Activated CD4-positive, alpha-beta T cell treated with anti-CD3 and anti-CD28 coated beads for 1 hour (primary cell): ENCODE measurements around the gene PRTN3.

Experiments
- DNase-seq: peaks from one replicate; pipeline ENCODE4 v3.0.0-alpha.2; 2020

Gene PRTN3, protein sequence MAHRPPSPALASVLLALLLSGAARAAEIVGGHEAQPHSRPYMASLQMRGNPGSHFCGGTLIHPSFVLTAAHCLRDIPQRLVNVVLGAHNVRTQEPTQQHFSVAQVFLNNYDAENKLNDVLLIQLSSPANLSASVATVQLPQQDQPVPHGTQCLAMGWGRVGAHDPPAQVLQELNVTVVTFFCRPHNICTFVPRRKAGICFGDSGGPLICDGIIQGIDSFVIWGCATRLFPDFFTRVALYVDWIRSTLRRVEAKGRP

DNA sequence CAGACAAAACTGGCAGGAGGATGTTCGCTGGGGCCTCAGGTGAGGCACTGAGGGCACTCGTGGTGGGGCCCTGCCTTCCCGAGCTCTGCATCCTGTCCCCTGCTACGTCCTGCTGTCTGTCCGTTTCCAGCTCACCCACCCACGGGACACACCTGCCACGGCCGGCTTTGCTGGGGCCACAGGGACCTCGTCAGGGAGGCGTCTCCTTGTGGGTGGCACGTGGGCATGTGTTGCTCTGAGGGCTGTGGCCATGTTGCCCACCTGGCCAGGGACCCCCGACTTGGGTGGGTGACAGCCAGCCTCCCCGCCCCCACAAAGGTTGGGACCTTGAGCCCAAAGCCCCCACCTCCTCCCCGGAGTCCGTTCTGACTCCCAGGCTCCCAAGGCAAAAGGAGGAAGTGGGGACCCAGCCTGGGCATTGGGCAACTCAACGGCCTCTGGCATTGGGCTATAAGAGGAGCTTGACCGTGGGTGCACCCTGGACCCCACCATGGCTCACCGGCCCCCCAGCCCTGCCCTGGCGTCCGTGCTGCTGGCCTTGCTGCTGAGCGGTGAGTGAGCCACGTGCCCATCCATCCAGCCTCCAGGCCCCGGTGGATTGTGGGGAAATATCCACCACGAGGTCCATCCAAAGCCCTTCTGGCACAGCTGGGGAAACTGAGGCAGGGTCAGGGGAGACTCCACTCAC is at the start of gene PRTN3:
Gene PRTN3 (plus strand): TSS at position 481 of the 688 bp plus-strand sequence. CDS start 10 bp downstream, at position 491.
- DNase-seq = no peak

DNA sequence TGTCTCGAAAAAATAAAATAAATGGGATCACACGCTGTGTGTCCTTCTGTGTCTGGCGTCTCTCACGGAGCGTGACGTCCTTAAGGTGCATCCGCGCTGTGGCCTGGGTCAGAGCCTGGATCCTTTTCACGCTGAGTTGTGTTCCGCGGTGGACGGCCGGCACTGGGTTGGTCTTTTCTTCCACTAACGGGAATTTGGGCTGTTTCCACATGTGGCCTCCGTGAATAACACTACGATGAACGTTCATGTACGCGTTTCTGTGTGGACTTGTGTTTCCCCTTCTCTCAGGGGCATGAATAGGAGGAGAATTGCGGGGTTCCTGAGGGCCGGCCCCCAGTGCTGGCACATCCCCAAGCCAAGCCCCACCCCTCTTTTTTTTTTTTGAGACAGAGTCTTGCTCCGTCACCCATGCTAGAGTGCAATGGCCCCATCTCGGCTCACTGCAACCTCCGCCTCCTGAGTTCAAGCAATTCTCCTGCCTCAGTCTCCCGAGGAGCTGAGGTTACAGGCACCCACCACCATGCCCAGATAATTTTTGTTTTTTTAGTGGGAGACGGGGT is 49.7 kb upstream of the PRTN3 start:
- DNase-seq = no peak

DNA sequence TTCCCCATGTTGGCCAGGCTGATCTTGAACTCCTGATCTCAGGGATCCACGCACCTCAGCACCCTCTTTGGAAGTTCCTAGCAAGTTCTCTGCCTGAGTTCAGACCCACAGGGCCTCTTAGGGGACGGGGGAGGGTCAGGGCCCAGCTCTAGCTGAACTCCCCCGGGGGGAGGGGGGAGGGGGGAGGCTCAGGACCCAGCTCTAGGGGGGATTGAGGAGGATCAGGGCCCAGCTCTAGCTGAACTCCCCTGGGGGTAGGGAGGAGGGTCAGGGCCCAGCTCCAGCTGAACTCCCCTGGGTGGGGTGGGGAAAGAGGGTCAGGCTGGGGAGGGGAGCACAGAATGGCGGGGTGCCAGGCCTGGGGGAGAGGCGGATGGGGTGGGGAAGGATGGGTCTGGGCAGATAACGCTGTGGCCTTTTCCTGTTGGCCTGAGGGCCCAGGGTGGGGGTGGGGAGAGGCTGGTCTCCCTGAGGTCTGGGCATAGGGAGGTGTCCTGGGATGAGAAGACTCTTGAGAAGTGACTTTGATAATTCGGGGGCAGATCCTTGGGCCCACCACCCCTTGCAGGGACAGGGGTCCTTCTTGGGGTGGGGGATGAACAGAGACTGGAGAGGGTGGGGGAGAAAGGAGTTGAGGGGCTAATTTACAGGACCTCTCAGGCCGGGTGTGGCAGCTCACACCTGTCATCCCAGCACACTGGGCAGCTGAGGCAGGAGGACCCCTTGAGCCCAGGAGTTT is 49.1 kb upstream of the PRTN3 start:
- no peak for DNase-seq

DNA sequence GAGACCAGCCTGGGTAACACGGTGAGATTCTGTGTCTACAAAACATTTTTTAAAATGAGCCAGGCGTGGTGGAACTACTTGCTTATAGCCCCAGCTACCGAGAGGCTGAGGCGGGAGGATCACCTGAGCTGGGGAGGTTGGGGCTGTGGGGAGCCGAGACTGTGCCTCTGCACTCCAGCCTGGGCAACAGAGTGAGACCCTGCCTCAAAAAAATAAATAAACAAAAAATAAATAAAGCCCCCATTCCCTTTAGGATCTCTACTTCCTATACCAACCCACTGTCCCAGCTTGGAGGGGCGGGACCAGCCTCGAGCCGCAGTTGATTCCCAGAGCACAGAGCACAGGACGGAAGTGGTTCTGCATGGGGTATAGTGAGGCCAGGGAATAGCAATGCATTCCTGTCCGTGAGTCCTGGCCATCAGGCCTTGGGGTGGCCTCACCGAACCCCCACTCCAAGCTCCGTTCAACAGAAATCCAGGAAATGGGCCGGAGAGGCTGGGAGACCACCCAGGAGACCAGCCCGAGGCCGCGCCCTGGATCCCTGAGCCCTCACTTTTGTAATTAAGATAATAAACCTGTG is 48.4 kb upstream of the PRTN3 start:
- no peak for DNase-seq

DNA sequence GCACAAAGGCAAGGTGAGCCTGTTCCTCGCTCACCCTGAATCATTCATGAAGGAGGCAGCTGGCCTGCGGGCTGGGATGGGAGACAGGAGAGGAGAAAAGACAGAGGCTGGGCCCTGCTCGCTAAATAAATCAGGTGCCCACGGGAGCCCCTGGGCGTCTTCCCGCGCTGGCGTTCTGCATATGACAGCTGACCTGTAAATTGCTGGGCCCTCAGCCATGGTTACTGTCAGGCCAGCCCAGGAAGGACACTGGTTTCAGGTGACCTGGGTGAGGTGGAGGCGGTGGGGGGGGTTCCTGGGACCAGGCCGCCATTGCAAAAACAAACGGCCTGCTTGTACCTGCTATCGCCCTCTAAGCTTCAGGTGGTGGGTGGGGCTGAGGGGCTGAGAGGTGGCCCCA is 47.0 kb upstream of the PRTN3 start:
- DNase-seq = no peak

DNA sequence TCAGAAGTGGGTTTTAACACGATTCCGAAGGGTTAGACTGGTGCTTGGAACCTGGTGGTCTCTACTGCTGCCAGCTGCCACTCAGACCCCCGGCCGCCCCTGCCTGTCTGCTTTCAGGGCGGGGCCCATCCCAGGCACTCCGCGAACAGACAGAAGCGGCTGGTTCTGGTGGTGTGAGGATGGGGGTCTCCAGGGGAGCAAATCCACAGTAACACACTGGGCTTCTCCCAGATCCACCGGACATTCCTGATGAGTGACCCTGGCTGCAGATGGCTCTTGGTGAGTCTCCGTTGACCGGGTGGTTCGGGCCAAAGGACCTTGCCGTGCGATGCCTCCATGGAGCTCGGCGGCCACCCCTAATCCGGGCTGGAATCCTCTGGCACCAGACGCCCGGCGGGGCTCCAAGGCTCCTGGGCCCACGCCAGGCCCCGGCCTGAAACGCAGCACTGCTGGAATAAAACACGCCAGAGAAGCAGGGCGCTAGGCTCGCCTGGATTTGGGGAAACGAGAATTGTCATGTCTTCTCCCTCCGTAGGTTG is 45.7 kb upstream of the PRTN3 start:
- DNase-seq = no peak

DNA sequence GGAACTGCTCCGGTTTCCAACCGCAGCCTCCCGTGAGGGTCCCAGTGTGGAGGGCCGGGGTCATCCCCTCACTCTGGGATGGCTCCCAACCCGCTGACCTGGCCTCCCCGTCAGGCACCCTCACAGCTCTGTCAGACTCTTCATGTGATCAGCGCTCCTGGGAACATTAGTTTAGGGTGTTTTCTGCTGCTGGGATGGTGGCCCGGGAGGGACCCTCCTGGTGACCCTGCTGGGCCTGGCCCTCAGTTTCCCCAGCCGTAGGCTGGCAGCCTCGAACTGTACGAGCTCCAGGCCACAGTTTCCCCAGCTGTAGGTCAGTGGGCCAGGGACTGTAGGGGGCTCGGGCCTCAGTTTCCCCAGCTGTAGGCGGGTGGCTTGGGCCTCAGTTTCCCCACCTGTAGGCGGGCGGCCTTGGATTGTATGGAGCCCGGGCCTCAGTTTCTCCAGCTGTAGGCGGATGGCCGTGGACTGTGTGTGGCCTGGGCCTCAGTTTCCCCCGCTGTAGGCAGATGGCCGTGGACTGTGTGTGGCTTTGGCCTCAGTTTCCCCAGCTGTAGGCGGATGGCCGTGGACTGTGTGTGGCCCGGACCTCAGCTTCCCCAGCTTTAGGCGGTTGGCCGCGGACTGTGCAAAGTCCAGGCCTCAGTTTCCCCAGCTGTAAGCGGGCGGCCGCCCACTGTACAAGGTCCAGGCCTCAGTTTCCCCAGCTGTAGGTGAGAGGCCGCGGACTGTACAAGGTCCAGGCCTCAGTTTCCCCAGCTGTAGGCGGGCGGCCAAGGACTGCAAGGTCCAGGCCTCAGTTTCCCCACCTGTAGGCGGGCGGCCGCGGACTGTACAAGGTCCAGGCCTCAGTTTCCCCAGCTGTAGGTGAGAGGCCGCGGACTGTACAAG is 44.9 kb upstream of the PRTN3 start:
- no peak for DNase-seq

DNA sequence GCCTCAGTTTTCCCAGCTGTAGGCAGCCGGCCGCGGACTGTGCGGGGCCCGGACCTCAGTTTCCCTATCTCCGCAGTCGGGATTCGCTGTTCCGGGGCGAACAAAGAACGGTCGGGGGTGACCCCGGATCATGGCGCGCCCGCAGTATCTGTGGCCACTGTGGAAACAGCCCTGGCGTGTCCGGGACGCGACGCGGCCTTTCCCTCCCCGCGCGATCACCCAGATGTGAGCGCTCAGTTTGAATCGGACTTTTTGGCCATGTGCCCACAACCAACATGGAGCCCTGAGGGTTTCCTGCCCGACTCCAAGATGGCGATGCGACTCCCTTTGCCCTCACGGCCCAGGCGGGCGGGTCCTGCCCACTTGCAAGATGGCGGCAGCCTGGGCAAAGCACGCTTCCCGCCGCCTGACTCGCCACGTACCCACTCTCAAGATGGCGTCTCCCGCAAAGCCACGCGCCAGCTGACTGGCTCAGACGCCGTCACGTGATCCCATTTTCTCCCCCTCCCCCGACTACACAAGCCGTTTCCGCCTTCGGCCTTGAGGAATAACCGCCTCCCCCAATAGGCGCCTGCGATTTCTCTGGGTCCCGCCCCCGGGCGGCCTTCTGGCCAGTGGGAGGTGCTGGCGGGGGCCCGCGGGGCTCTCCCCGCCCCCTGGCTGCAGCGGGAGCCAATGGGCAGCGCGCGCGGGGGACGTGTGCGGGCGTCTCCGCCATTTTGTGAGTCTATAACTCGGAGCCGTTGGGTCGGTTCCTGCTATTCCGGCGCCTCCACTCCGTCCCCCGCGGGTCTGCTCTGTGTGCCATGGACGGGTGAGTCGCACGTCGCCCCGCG is 43.9 kb upstream of the PRTN3 start, which contains the start of gene PTBP1:
Gene PTBP1 (plus strand): TSS at position 761 of the 836 bp plus-strand sequence. CDS start 46 bp downstream, at position 807.
- peak; percentile 100 for DNase-seq

DNA sequence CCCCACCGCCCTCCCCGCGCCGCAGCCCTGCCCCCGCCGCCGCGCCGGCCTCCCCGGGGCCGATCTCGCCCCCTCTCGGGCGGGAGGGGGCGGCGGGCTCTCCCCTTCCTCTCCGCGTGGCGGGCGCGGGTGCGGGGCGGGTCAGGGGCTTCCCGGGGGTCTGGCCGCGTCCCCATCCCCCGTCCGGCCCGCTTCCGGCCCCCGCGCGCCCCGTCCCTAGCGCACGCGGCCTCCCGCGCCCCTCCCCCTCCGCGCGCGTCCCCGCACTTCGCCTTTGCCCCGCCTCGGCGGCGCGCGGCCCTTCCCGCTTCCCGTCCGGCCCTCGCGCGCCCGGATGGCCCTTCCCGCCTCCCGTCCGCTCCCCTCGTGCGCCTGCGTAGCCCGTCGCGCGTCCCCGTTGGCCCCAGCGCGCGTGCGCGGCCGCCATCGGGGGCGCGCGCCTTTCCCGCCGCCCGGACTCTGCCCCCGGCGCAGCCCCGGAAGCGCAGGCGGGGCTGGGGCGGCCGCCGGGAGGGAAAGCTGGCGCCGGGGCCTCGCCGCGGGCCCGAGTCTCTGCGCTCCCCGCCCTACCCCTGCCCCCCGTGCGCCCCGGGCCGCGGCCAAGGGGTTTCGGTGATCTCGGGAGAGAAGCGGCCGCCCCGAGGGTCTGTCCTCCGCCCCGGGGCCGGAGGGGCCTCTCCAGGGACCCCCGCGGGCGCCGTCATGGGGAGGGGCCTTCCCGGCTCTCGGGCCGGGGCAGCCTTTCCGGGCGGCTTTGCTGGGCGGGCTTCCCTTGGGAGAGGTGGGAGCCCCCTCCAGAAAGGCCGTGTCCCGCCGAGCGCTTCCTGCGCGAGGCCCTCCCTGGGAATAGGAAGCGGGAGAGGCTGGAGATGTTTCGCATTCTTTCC is 43.0 kb upstream of the PRTN3 start:
- DNase-seq = peak; percentile 79

DNA sequence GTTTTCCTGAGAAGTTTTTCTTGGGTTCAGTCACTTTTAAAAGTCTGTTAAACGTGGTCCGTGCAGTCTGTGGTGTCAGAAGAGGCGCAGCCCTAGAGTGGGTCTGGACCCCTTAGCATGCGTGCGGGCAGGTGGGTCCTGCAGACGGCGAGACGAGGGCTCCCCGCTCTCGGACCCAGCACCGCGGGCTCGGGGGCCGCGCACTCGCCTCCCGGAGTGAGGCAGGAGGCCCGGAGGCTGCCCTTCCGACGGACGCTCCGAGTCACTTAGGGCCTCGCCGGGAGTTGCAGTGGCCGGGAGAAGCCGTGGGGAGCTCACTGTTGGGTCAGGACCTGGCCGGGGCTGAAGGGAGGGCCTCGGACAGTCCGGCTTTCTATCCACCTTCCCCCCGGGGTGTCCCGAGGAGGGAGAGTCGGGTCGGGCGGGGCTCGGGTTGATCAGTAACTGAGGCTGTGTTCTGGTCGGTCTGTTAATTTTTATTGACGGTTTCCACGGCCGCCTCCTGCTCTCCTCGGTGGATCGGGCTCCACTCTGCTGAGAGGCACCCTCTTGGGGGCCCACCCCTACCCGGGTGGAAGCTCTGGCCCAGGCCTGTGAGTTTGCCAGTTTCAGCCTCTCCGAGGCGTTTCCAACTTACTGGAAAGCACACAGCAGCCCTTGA is 42.3 kb upstream of the PRTN3 start:
- DNase-seq = no peak

DNA sequence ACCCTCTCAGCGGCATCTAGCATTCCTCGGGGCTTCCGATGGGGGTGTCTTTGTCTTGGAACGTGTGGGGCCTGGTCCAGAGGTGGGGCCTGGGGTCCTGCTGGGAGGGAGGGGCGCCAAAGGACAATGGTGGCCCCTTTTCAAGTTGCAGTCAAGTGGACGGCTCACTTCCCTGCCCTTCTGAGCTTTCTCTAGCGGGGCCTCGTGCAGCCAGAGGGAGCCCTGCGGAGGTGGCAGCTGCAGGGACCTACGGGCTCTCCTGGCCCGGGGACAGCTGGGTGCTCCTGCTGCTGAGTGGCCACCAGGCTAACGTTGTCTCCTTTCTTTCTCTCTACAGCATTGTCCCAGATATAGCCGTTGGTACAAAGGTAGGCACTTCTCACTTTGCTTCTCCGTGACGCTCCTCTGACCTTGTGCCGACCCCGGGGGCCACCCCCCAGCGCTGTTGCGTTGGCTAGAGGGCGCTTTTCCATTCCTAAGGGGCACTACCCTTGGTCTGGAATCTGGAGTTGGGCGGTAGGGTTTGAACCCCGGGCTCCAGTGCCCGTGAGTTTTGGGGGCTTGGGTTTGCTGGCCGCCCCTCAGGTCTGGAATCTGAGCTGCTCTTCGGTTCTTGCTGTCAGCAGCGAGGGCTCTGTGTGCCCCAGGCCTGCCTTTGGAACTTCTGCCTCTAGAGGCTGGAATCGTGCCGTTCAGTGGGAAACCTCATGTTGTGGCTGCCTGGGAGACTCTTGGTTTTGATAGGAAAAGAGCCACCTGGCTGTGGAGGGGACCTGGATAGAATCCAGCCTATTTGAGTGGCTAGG is 41.5 kb upstream of the PRTN3 start:
- DNase-seq = no peak

DNA sequence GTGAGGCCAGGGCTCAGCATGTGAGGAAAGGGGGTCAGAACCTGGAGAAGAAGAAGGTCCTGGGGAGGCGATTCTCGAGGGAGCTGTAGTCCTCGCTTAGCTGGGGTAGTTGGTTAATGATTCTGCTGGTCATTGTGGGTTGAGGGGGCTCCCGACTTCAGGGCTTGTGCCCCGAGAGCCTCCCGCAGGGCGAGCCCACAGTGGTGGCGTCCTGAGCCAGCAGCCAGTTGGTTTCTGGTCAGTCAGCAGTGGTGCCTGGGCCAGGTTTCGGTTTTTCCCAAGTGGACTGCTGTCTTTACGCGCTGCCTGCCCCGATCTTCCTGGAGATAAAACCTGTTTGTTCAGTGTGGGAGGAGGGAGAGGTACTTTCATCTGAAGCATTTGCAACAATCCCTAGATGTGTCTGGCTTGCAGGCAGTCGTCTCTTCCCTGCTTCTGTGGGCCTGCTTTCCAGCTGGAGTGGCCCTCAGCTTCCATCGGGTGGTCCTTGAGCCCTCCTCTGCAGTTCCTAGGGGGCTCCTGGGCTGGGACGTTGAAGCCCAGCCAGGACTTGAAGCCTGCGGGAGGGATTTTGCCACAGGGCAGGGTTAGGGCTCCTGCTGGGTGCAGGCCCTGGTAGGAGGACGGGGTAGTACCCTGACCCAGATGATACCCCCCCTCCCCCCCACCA is 40.3 kb upstream of the PRTN3 start:
- no peak for DNase-seq

DNA sequence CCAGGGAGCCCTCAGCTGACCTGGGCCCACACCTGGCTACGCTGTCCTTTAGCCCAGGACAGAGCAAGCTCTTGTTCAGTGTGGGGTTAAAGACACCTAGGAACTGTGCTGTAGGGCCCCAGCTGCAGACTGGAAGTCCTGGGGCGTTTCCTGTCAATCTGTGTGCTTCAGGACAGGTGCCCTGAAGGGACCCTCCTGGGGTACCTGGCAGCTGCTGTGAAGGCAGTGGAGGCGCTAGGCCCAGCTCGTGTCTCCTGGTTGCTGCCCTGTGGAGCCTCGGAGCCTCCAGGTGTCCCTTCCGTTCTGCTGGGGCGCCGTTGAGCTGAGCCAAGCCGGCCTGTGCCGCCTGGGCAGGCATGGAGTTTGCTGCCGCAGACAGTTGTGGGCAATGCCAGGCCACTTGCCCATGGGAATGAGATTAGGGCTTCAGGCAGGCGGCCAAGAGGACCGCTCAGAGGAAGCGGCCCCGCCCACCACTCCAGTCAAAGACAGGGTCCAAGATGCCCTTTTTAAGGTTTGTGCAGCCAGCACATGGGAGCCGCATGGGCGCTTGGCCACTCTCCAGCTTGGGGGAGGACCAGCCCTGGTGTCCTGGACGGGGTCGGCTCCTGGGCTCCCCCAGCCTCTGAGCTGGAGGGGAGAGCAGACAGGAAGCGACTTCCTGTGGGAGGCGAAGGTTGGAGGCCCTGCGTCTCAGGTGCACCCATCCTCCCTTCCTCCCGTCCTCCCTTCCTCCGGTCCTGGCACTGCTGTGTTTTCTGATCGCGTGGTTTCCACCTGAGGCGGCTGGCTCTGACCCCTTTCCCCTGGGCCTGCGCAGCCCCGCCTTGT is 39.6 kb upstream of the PRTN3 start:
- DNase-seq = no peak

DNA sequence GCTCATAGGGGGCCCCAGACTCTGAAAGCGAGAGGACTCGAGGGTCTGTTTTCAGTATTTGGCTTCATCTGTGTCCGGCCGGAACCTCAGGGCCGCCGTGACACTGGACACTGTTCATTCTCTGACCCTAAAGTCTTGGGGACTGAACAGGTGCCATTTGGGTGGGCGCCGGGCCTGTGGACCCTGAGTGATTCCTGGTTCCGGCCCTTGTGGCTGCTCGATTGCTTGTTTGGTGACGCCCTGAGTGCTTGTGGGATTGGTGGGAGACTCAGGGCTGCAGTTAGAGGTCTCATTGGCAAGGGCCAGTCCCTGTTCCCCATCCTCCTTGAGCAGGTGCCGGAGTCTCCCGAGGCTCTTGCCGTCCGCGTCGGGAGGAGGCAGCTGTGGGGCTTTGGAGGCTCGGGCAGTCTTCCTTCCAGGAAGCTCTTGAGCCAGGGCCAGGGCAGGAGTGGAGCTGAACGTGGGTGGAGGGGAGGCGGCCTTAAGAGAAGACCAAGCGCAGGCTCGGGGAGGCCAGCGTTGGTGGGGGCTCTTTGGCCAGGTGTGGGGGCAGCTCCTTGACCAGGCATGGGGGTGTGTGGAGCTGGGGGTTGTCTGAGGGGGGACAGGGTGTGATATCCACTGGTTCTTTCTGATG is 38.8 kb upstream of the PRTN3 start:
- DNase-seq = no peak

DNA sequence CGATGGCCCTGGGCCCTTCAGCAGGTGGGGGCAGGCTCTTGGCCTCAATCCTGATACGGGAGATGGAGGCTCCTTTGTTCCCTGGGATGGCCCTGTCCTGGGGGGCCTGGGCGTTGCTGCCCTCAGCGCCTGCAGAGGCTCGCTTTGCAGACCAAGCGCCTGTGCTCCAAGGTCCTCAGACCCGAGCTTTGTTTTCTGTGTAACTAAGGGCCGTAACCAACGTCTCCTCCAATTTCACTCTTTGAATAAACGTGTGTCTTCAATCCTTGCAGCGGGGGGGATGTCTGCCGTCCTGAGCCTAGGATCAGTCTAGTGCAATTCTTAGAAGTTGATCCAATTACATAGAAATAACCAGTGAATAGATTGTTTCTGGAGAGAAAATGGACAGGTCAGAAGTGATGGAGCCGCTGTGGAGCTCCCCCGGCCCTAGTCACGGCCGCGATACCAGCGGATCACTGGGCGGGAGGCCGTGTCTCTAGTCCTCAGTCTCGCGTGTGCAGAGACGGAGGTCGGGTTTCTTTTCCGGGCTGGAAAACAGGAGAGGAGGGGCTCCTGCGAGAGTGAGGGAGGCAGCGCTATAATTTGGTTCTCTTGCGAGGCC is 38.2 kb upstream of the PRTN3 start:
- no peak for DNase-seq

DNA sequence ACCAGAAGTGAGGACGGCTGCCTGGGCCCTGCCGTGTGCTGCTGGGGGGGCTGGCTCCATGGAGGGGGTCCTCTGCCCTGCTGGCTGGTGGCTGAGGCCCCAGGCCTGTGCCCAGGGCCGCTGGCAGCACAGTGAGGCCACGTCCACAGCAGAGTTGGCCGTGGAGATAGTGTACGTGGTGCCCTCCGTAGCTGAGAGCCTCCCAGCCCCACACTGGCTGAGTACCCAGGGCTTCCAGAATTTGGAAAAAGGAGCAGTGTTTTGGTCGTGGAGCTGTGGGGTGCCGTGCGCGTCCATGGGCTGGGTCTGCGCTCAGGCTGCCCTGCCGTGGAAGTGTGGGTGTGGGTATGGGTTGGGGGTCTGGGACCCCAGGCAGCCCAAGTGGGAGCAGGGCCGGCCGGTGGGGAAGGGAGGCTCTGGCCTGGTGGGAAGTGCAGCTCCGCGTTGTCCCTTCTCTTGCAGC is 37.7 kb upstream of the PRTN3 start:
- DNase-seq = no peak
